ENCODE measurements around the gene DEAF1. TPM values are rescaled to one million over a fixed set of nuclear protein-coding genes. Genes with fewer than 3 reads are reported as not detected.

DEAF1 gene
- total and polyA plus RNA-seq, 10 of the 15 experiments (the other 5 are each of a cell fraction or from before 2014, with no cell fraction given), result 0.68 to 51.3 (median 25.9) TPM

DNA sequence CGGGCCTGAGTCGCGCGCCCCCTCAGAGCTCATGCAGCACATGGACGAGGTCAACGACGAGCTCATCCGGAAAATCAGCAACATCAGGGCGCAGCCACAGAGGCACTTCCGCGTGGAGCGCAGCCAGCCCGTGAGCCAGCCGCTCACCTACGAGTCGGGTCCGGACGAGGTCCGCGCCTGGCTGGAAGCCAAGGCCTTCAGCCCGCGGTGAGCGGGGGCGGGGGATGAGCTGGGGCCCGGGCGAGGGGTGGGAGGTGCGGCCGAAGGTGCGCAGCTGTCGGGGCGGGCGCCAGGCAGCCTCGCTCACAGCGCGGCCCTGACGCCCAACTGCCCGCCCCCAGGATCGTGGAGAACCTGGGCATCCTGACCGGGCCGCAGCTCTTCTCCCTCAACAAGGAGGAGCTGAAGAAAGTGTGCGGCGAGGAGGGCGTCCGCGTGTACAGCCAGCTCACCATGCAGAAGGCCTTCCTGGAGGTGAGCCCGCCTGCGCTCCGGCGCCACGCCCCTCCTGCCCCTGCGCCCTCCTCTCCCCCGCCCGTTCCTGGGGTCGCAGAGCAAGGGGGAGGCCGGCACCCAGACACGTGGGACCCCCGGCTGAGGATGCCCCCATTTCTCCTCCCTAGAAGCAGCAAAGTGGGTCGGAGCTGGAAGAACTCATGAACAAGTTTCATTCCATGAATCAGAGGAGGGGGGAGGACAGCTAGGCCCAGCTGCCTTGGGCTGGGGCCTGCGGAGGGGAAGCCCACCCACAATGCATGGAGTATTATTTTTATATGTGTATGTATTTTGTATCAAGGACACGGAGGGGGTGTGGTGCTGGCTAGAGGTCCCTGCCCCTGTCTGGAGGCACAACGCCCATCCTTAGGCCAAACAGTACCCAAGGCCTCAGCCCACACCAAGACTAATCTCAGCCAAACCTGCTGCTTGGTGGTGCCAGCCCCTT is 31.5 kb upstream of the DEAF1 start (continued):
- TF ChIP-seq, protein P1, sequence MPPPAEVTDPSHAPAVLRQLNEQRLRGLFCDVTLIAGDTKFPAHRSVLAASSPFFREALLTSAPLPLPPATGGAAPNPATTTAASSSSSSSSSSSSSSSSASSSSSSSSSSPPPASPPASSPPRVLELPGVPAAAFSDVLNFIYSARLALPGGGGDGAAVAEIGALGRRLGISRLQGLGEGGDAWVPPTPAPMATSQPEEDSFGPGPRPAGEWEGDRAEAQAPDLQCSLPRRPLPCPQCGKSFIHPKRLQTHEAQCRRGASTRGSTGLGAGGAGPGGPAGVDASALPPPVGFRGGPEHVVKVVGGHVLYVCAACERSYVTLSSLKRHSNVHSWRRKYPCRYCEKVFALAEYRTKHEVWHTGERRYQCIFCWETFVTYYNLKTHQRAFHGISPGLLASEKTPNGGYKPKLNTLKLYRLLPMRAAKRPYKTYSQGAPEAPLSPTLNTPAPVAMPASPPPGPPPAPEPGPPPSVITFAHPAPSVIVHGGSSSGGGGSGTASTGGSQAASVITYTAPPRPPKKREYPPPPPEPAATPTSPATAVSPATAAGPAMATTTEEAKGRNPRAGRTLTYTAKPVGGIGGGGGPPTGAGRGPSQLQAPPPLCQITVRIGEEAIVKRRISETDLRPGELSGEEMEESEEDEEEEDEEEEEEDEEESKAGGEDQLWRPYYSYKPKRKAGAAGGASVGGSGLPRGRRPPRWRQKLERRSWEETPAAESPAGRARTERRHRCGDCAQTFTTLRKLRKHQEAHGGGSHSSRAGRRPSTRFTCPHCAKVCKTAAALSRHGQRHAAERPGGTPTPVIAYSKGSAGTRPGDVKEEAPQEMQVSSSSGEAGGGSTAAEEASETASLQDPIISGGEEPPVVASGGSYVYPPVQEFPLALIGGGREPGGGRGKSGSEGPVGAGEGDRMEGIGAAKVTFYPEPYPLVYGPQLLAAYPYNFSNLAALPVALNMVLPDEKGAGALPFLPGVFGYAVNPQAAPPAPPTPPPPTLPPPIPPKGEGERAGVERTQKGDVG (CRISPR knock-in tag; IDR thresholded peaks at IDR 0.05), result no peak
- TF ChIP-seq EED (IDR thresholded peaks at IDR 0.05; ENCODE audit: low read depth), result no peak
- no peak for TF ChIP-seq SMC3 (IDR thresholded peaks at IDR 0.05; ENCODE audit: borderline replicate concordance, low read length)
- no peak for TF ChIP-seq FOS (IDR thresholded peaks at IDR 0.05; ENCODE audit: borderline replicate concordance, extremely low read depth, insufficient read length)
- no peak for TF ChIP-seq SMAD5 (IDR thresholded peaks at IDR 0.05; ENCODE audit: low read depth)
- no peak for TF ChIP-seq NFYA (IDR thresholded peaks at IDR 0.05; ENCODE audit: borderline replicate concordance, low read depth, low read length)
- TF ChIP-seq BHLHE40 (IDR thresholded peaks at IDR 0.05; ENCODE audit: borderline replicate concordance in 1 of 2, low read depth in 2 of 2, low read length in 1 of 2), result peak; percentile 20 to 57; a peak in 1 of 4 replicates
- peak; percentile 37 for TF ChIP-seq IKZF1 (conservative IDR thresholded peaks at IDR 0.05)
- TF ChIP-seq SRF (IDR thresholded peaks at IDR 0.05; ENCODE audit: low read depth in 2 of 2, low read length in 2 of 2), result no peak
- no peak for TF ChIP-seq CBX3 (IDR thresholded peaks at IDR 0.05; ENCODE audit: borderline replicate concordance, low read depth)
- TF ChIP-seq SREBF1 (IDR thresholded peaks at IDR 0.05; ENCODE audit: low read length), result no peak
- TF ChIP-seq ZNF274 (IDR thresholded peaks at IDR 0.05; ENCODE audit: insufficient read depth, insufficient read length), result no peak
- no peak for TF ChIP-seq JUND (IDR thresholded peaks at IDR 0.05; ENCODE audit: low read depth, low read length)
- no peak for TF ChIP-seq BRCA1 (IDR thresholded peaks at IDR 0.05; ENCODE audit: low read depth, low read length)
- TF ChIP-seq, protein P2, sequence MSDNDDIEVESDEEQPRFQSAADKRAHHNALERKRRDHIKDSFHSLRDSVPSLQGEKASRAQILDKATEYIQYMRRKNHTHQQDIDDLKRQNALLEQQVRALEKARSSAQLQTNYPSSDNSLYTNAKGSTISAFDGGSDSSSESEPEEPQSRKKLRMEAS (IDR thresholded peaks at IDR 0.05; ENCODE audit: low read depth, low read length), result 0 out of 2 replicates have a peak, but pooled peaks have one; percentile 16
- TF ChIP-seq, protein P3, sequence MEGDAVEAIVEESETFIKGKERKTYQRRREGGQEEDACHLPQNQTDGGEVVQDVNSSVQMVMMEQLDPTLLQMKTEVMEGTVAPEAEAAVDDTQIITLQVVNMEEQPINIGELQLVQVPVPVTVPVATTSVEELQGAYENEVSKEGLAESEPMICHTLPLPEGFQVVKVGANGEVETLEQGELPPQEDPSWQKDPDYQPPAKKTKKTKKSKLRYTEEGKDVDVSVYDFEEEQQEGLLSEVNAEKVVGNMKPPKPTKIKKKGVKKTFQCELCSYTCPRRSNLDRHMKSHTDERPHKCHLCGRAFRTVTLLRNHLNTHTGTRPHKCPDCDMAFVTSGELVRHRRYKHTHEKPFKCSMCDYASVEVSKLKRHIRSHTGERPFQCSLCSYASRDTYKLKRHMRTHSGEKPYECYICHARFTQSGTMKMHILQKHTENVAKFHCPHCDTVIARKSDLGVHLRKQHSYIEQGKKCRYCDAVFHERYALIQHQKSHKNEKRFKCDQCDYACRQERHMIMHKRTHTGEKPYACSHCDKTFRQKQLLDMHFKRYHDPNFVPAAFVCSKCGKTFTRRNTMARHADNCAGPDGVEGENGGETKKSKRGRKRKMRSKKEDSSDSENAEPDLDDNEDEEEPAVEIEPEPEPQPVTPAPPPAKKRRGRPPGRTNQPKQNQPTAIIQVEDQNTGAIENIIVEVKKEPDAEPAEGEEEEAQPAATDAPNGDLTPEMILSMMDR (IDR thresholded peaks at IDR 0.05 in 2 of 3, conservative IDR thresholded peaks at IDR 0.05 in 1 of 3; ENCODE audit: control insufficient read depth in 2 of 3, extremely low read depth in 1 of 3, insufficient read depth in 1 of 3, low read depth in 3 of 3, low read length in 3 of 3), result no peak
- no peak for TF ChIP-seq WRNIP1 (IDR thresholded peaks at IDR 0.05; ENCODE audit: borderline replicate concordance, low read depth, low read length)
- TF ChIP-seq, protein P4, sequence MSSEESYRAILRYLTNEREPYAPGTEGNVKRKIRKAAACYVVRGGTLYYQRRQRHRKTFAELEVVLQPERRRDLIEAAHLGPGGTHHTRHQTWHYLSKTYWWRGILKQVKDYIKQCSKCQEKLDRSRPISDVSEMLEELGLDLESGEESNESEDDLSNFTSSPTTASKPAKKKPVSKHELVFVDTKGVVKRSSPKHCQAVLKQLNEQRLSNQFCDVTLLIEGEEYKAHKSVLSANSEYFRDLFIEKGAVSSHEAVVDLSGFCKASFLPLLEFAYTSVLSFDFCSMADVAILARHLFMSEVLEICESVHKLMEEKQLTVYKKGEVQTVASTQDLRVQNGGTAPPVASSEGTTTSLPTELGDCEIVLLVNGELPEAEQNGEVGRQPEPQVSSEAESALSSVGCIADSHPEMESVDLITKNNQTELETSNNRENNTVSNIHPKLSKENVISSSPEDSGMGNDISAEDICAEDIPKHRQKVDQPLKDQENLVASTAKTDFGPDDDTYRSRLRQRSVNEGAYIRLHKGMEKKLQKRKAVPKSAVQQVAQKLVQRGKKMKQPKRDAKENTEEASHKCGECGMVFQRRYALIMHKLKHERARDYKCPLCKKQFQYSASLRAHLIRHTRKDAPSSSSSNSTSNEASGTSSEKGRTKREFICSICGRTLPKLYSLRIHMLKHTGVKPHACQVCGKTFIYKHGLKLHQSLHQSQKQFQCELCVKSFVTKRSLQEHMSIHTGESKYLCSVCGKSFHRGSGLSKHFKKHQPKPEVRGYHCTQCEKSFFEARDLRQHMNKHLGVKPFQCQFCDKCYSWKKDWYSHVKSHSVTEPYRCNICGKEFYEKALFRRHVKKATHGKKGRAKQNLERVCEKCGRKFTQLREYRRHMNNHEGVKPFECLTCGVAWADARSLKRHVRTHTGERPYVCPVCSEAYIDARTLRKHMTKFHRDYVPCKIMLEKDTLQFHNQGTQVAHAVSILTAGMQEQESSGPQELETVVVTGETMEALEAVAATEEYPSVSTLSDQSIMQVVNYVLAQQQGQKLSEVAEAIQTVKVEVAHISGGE (CRISPR knock-in tag; IDR thresholded peaks at IDR 0.05), result no peak
- peak; percentile 36; the same call in 1 of the 2 replicates for TF ChIP-seq DPF2 (IDR thresholded peaks at IDR 0.05)
- no peak for TF ChIP-seq SMAD1 (IDR thresholded peaks at IDR 0.05; ENCODE audit: low read depth, partially characterized antibody)
- no peak for TF ChIP-seq MTA3 (IDR thresholded peaks at IDR 0.05; ENCODE audit: borderline replicate concordance, low read length)

Data from GM12878 (cell line).